GM18868 (cell line): ENCODE data around the gene CASP2.
A peak's percentile ranks its signal among the peaks of the same experiment; 100 is the strongest.
"Not testable (repeated sequence)": the region's sequence is repeated elsewhere in the genome, so short reads cannot be mapped to it uniquely, and the experiment has no call there.

Experiments
- ATAC-seq: cut with Tn5 transposase; IDR thresholded peaks from one replicate; pipeline ENCODE4 v1.9.1; 2021; ENCODE audit warnings: mild to moderate bottlenecking, moderate library complexity; ENCODE audit not compliant: unreplicated experiment

Gene CASP2

DNA sequence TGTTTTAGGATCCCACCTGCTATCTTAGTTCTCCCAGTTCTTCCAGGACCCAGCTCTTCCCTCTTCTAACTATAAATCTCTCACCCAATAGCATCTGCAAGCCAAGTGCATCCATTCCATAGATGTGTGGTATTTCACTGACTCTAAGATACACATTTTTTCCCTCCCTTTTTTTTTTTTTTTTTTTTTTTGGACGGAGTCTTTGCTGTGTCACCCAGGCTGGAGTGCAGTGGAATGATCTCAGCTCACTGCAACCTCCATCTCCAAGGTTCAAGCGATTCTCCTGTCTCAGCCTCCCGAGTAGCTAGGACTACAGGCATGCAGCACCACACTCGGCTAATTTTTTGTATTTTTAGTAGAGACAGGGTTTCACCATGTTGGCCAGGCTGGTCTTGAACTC is 1.7 kb downstream of the CASP2 start:
- not testable (repeated sequence) for ATAC-seq

DNA sequence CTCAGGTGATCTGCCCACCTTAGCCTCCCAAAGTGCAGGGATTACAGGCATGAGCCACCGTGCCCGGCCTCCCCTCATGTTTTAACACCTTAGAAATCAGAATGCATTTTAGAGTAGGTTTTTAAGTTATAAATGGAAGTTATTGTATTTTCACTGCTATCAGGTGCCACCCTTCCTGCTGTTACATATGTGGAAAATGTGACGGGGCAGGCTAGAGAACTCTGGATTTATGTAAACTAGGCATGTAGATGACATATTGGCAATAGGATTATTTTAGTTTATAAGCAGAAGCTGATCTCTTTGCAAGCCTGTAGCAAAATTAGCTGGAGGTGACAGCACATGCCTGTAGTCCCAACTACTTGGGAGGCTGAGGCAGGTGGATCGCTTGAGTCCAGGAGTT is 2.1 kb downstream of the CASP2 start:
- no peak for ATAC-seq

DNA sequence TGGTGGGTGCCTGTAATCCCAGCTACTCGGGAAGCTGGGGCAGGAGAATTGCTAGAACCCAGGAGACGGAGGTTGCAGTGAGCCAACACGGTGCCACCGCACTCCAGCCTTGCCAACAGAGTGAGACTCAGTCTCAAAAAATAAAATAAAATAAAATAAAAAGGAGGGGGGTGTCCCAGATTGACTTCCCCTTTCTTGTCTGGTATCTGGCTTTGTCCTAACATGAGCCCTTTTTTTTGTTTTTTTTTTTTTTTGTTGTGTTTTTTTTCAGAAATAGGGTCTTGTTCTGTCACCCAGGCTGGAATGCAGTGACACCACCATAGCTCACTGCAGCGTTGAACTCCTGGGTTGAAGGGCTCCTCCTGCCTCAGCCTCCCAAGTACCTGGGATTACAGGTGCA is 4.7 kb downstream of the CASP2 start:
- ATAC-seq: no peak

DNA sequence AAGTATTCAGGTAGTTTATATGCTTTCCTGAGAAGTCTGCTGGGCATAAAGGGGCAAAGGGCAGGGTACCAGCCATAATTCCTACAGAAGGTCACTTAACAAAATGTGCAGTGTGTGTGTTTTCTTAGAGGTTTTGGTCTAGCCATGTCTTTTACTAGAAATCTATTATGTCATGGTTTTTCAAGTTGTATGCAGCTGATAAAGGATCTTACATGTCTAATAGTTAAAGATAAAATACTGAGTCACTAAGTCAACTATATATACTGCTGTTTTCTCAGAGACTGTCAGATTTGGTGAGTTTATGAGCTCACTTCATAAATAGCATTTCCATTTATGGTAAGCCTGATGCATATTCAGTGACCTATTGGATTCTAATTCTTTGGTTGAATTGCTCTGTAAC is 7.7 kb downstream of the CASP2 start:
- no peak for ATAC-seq

DNA sequence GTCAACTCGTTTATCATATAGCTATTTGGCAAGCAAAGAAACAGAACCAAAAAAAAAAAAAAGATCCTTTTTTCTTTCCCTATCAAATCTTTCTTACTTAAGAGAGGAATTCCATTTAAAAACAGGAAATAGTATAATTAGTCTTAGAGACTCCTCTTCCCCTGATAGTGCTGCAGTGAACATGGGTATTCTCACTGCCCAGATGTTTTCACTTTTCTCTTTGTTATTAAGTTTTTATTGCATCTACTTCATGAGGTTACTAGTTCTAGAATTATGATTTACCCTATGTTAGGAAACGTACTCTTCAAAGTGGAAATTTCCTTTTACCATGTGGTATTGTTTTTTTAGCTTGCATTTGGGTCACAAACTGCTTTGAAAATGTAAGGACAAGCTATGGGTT is 8.5 kb downstream of the CASP2 start:
- no peak for ATAC-seq

DNA sequence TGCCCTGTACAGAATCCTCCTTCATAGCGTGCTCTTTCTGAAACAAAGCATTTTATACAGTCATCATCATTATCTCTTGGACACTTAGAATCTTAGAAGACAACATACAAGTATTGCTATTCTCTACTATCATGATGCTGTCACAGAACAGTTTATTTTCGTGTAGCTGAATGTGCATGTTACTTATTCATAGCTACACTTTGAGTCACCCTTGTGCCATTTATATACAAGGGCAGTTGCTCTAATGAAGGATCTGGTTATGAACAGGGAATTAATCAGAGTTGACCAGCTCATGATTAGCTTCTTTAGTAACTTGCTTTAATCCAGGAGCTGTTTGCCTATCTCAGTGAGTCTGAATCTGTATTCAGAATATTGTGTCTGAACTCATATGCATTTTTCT is 11.2 kb downstream of the CASP2 start:
- no peak for ATAC-seq

DNA sequence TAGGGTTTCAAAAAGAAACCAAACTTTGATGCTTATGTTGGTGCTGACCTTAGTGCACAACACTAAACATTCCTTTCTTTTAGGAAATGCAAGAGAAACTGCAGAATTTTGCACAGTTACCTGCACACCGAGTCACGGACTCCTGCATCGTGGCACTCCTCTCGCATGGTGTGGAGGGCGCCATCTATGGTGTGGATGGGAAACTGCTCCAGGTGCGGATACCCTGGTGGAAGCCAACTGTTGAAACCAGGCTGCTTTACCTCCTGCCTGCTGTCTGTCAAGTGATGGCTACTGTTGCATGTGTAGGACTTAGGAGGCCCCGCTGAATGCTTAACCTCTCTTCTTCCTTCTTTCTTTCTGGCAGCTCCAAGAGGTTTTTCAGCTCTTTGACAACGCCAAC is 11.7 kb downstream of the CASP2 start:
- ATAC-seq: peak; percentile 55

DNA sequence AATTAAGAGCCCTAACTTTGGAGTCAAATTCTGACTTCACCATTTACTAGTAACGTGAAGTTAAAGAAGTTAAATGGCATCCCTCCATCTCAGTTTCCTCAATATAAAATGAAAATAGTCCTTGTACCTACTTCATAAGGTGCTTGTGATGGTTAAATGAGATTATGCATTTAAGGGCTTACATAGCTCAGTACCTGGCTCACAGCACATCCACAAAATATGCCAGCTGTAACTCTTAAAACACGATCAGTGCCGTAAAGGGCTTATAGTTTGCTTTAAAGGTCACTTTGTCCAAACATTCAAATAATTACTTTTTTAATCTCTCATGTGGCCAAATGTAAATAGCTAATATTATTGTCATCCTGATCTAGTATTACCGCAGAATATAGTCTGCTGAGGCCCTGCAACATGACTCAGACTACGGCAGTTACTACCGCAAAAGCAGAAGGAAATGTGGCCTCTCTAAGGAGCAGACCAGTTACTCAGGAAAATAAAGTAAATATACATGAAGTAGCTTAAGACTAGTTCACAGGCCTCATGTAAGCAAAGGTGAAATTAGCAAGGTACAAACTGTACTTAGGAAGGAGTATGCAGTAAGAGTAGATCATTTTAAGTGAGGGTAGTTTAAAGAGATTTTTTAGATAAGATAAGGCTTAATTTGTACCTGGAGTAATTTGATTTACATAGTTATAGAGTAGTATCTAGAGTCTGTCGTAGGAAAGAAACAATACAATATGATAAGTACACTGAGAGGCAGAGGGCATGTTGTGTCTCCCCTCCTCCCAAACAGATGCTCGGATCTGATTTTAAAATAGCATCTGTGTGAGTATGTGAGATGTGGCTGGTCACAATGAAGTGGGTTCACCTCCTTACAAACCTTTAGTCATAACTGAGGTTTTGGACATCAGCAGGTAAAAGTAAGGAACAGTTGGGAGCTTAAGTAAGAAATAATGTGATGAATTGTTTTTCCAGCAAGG is 13.1 kb downstream of the CASP2 start:
- ATAC-seq: no peak

DNA sequence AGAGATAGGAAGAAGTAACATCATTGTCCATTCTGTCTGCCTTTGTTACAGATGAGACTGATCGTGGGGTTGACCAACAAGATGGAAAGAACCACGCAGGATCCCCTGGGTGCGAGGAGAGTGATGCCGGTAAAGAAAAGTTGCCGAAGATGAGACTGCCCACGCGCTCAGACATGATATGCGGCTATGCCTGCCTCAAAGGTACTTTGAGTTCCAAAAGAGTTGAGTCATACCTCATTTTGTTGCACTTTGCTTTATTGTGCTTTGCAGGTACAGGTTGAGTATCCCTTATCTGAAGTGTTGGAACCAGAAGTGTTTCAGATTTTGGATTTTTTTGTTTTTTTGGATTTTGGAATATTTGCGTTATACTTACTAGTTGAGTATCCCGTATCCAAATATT is 15.6 kb downstream of the CASP2 start:
- no peak for ATAC-seq

DNA sequence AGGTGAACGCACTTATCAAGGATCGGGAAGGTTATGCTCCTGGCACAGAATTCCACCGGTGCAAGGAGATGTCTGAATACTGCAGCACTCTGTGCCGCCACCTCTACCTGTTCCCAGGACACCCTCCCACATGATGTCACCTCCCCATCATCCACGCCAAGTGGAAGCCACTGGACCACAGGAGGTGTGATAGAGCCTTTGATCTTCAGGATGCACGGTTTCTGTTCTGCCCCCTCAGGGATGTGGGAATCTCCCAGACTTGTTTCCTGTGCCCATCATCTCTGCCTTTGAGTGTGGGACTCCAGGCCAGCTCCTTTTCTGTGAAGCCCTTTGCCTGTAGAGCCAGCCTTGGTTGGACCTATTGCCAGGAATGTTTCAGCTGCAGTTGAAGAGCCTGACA is 16.8 kb downstream of the CASP2 start:
- no peak for ATAC-seq

DNA sequence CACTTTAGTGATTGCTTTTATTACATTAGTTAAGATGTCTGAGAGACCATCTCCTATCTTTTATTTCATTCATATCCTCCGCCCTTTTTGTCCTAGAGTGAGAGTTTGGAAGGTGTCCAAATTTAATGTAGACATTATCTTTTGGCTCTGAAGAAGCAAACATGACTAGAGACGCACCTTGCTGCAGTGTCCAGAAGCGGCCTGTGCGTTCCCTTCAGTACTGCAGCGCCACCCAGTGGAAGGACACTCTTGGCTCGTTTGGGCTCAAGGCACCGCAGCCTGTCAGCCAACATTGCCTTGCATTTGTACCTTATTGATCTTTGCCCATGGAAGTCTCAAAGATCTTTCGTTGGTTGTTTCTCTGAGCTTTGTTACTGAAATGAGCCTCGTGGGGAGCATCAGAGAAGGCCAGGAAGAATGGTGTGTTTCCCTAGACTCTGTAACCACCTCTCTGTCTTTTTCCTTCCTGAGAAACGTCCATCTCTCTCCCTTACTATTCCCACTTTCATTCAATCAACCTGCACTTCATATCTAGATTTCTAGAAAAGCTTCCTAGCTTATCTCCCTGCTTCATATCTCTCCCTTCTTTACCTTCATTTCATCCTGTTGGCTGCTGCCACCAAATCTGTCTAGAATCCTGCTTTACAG is 17.4 kb downstream of the CASP2 start:
- ATAC-seq: no peak

DNA sequence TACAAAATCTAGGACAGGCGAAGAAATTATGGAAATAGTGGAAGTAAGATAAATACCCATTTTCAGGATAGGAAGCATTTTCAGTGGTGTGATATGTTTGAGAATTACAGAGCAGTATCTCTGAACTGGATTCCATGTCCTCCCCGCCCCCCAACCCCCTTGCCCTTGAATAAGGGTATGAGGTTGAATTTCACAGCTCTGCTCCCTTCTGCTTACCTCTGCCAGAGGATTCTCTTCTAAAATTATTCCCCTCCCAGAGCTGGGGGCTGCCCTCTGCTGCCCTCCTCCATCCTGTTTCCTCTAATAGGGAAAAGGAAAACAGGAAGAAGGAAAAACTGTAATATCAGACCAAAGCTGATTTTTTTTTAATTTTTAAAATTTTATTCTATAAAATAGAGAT is 20.5 kb downstream of the CASP2 start:
- no peak for ATAC-seq

DNA sequence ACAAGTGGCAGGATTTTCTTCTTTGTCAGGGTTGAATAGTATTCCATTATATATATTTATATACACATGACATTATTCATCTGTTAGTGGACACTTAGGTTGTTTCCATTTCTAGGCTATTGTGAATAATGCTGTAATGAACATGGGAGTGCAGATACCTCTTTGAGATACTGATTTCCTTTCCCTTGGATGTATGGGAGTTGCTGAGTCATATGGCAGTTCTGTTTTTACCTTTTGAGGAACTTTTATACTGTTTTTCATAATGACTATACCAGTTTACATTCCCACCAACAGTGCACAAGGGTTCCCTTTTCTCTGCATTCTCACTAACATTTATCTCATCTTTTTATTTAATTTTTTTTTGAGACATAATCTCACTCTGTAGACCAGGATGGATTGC is 26.0 kb downstream of the CASP2 start:
- ATAC-seq: peak; percentile 34

DNA sequence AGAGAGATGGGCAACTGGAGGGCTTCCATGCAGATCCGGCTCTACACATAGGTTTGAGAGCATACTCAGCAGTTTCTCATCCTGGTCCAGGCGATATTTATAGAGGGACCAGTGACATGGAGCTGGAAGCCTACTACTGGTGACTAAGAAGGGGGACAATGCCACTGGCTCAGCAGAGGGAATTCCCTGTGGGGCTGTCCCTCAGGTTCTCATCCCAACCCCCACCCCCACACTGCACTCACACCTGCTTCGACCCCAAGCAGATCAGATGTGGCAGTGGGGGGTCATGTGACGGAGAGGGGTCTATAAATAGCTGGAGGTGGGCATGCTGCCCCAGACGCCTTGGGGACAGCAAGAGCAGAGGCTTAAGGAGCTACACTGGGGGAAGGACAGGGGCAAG is 27.6 kb downstream of the CASP2 start, which contains the start of gene CLCN1:
Gene CLCN1, plus strand, starts transcription at position 336 of the 400 bp plus-strand sequence. CDS start 102 bp downstream, outside the sequence.
- no peak for ATAC-seq

DNA sequence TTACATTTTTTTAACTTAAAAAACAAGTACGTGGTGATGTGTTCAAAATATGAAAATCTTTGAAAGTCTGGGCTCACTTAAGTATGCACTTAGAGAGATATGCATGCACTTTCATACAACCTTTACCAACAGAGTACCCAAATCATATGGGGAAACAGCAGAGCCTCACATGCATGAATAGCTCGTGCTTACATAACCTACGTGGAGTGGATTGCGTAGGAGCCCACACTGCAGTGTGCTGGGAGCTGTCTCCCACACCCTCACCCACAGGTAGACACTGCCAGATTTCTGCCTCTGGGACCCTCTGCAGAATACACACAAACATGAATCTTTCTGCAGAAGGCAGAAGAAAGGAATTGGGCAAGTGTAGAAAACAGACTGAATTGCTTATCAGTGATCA is 28.3 kb downstream of the CASP2 start:
- no peak for ATAC-seq

DNA sequence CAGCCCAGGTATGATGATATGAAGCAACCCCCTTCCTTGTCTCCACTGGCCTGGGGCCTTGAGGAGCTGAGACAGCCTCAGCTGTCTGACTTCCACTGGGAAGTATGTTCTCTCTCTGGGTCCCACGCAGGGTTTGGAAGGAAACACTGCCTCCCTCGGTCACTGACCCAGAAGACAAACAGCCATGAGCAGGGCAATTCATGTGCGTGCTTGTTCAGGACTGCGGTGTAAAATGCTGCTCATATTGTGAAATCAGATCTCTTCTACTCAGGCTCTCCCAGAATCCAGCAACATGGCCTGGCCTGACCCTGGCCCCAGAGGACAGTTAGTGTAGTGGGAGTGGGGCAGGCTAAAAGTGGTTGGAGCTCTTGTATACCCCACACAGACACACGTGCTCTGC is 30.5 kb downstream of the CASP2 start:
- no peak for ATAC-seq

DNA sequence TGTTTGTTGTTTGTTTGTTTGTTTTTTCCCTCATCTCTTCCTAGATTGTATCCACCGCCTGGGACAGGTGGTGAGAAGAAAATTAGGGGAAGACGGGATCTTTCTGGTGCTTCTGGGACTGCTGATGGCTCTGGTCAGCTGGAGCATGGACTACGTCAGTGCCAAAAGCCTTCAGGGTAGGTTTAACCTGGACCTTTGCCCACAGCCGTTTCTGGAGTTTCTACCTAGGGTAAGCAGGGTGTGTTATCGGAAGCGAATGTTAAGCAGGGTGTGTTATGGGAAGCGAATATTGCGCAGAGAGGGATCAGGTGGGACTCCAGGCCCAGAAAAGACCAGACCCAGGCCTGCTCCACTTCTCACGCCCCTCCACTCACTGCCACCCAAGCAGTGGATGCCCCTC is 32.5 kb downstream of the CASP2 start:
- no peak for ATAC-seq

DNA sequence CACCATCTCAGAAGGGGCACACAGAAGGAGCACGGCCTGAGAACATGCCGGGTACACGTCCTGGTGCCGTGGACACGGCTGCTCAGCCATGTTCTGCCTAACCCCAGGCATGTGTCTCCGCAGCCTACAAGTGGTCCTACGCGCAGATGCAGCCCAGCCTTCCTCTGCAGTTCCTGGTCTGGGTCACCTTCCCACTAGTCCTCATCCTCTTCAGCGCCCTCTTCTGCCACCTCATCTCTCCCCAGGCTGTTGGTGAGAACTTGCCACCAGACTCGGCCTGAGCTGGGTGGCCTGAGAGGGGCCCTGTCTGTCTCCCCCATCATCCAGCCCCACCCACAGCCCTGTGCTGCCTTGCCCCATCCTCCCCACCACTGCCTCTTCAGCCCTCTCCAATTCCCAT is 33.1 kb downstream of the CASP2 start:
- no peak for ATAC-seq

DNA sequence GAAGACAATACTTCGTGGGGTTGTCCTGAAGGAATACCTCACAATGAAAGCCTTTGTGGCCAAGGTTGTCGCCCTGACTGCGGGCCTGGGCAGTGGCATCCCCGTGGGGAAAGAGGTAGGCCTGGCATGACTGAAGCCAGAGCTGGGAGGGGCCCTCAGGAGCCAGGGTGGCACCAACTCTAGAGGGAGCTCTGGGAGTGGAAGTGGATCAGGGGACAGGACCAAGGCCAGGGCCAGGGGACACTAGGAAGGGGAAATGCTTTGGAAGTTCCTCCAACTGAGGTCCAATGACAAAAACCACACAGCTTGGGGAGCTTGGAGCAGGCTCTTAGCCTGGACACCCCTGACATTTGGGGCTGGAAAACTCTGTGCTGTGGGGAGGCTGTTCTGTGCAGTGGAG is 33.6 kb downstream of the CASP2 start:
- no peak for ATAC-seq

DNA sequence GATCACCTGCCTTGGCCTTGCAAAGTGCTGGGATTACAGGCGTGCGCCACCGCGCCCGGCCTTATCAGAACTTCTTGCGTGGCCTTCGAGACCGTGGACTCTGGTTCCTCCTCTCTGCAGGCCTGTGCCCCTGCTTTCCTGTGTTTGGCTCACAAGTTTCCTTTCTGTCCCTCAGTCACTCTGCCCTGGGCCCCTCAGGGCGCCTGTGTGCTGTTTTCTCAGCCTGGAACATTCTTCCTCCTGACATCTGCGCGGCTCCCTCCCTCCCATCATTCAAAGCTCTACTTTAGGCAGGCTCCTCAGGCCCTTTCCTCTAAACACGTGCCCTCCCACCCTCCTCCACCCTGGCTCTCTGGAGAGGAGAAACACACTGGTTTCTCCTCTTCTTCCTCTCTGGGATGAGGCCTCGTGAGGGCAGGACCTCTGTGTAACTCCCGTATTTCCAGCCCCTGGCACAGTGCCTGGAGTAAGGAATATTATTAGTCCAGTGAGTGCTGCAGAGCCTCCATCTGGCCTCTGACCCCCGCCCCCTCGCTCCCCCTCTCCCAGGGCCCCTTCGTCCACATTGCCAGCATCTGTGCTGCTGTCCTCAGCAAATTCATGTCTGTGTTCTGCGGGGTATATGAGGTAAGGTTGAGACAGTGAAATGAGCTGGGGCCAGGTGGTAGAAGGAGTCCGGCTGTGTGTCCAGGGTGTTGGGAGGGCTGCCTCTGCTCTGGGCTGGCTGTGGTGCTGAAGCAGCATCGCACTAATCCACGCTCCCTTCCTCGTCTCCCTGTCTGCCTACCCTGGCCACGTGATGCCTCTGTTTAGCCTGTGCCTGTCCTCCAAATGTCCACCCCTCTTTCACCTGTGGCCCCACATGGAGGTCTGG is 34.8 kb downstream of the CASP2 start:
- ATAC-seq: no peak

DNA sequence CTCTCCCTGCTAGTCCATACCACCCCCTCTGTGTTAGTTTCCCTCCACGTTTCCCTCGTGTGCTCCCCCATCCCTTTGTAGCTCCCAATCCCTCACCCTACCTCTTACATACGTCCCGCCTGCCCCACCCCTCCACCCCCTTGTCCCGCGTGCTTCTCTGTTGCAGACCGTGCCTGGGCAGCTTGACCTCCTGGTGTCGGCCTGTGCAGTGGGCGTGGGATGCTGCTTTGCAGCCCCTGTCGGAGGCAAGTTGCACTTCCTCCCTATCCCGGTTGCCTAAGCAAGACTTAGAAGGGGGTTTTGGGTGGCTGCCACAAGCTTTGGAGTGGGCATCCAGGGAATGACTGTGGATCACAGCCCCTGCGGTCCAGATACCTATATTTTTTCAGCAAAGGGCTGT is 35.5 kb downstream of the CASP2 start:
- no peak for ATAC-seq
